Esophagus muscularis mucosa (tissue), 3 donors: ENCODE results near the gene DNM3.

Experiments used
- CTCF ChIP-seq, 3 experiments: fragments of 200-600 bp in 2 of 3; fragments of 450-650 bp in 1 of 3; sonication (generic) in 2 of 3; IDR thresholded peaks; one replicate each; pipeline ENCODE4 v1.5.1; 2017 to 2019; ENCODE audit warnings: antibody characterized with exemption in 3 of 3, mild to moderate bottlenecking in 2 of 3, moderate library complexity in 1 of 3
- POLR2A ChIP-seq: fragments of 450-650 bp; IDR thresholded peaks from one replicate; pipeline ENCODE4 v1.6.1; 2017; ENCODE audit warnings: antibody characterized with exemption, moderate library complexity, mild to moderate bottlenecking, low read depth

- no peak for TF ChIP-seq CTCF (IDR thresholded peaks at IDR 0.05)
- TF ChIP-seq POLR2A, result no peak
Observed at GRCh38 chr1:172168597-172168872, 327.2 kb downstream of the DNM3 start.
